Thoracic aorta (tissue), 2 donors: ENCODE measurements around the gene PCCA. TPM values are rescaled to one million over a fixed set of nuclear protein-coding genes. Genes with fewer than 3 reads are reported as not detected.

ENCODE experiments used
- ATAC-seq: fragments of 150-250 bp; one replicate; pipeline ENCODE4 v1.8.0; 2017; ENCODE audit warnings: low read depth; ENCODE audit not compliant: insufficient number of reproducible peaks, low FRiP score
- DNase-seq: peaks from one replicate; pipeline ENCODE4 v3.0.0-alpha.2; 2020; ENCODE audit warnings: low spot score
- H3K27ac ChIP-seq, 2 donors: fragments of 200-600 bp; sonication (generic); 1 replicate in 1 of 2; 2 replicates in 1 of 2; pipeline ENCODE4 v1.5.1; 2016; ENCODE audit warnings: mild to moderate bottlenecking in 2 of 2, moderate library complexity in 2 of 2
- H3K27me3 ChIP-seq: fragments of 200-600 bp; sonication (generic); replicated peaks from 2 replicates; pipeline ENCODE4 v1.6.0; 2016; ENCODE audit warnings: mild to moderate bottlenecking; ENCODE audit not compliant: insufficient read depth
- H3K36me3 ChIP-seq: fragments of 200-600 bp; sonication (generic); one replicate; pipeline ENCODE4 v1.5.1; 2016
- H3K4me1 ChIP-seq, 2 donors: fragments of 200-600 bp; sonication (generic); 1 replicate in 1 of 2; 2 replicates in 1 of 2; pipeline versions ENCODE4 v1.5.1 to v1.6.0; 2016; ENCODE audit warnings: low read depth in 2 of 2, mild to moderate bottlenecking in 1 of 2; ENCODE audit not compliant: control insufficient read depth in 1 of 2
- H3K4me3 ChIP-seq: fragments of 200-600 bp; sonication (generic); 2 replicates; pipeline ENCODE4 v1.5.1; 2016; ENCODE audit warnings: mild to moderate bottlenecking
- H3K9me3 ChIP-seq: fragments of 200-600 bp; sonication (generic); 2 replicates; pipeline ENCODE4 v1.5.1; 2016
- total RNA-seq, 2 donors: library from RNA; depleted of rRNA; stranded (reverse); fragments of >200 nt; gene quantifications; one replicate each; pipeline versions ENCODE4 v1.1.0 to v1.2.3, GENCODE V29; 2016
- TF ChIP-seq, protein P1 (sequence below): fragments of 200-600 bp; sonication (generic); IDR thresholded peaks from one replicate; pipeline ENCODE4 v1.5.1; 2019; ENCODE audit warnings: antibody characterized with exemption

Gene PCCA
- total RNA-seq, 2 donors from 2014 or later = 17.2 to 51.6 TPM

DNA sequence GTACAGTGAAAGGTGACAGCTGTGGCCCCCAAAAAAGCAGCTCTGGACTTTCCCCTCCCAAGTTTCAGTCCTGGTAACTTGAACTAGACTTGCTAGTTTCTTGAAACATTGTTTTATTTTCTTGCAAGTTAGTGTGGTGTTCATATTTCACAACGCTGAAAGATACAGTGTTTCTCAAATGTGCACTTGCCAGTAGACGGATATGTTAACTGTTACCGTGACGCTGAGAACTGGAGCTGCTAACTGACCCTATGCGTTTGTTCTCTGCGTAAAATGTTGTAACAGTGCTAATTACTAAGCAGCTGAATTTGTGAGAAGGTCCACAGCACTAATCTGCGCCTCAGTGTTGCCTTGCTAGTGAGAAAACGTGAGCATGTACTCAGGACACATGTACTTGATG is 420.1 kb downstream of the PCCA start:
- H3K27ac ChIP-seq = no peak overlapping the region
- no peaks in the 10 kb centered on the region for H3K4me1 ChIP-seq
- H3K27me3 ChIP-seq = no peaks in the 10 kb centered on the region
- no peak for DNase-seq
- TF ChIP-seq, protein P1, sequence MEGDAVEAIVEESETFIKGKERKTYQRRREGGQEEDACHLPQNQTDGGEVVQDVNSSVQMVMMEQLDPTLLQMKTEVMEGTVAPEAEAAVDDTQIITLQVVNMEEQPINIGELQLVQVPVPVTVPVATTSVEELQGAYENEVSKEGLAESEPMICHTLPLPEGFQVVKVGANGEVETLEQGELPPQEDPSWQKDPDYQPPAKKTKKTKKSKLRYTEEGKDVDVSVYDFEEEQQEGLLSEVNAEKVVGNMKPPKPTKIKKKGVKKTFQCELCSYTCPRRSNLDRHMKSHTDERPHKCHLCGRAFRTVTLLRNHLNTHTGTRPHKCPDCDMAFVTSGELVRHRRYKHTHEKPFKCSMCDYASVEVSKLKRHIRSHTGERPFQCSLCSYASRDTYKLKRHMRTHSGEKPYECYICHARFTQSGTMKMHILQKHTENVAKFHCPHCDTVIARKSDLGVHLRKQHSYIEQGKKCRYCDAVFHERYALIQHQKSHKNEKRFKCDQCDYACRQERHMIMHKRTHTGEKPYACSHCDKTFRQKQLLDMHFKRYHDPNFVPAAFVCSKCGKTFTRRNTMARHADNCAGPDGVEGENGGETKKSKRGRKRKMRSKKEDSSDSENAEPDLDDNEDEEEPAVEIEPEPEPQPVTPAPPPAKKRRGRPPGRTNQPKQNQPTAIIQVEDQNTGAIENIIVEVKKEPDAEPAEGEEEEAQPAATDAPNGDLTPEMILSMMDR = no peak
- H3K9me3 ChIP-seq = no peaks in the 10 kb centered on the region
- H3K36me3 ChIP-seq = no peaks in the 10 kb centered on the region
- no peak for ATAC-seq
- no peak overlapping the region for H3K4me3 ChIP-seq

DNA sequence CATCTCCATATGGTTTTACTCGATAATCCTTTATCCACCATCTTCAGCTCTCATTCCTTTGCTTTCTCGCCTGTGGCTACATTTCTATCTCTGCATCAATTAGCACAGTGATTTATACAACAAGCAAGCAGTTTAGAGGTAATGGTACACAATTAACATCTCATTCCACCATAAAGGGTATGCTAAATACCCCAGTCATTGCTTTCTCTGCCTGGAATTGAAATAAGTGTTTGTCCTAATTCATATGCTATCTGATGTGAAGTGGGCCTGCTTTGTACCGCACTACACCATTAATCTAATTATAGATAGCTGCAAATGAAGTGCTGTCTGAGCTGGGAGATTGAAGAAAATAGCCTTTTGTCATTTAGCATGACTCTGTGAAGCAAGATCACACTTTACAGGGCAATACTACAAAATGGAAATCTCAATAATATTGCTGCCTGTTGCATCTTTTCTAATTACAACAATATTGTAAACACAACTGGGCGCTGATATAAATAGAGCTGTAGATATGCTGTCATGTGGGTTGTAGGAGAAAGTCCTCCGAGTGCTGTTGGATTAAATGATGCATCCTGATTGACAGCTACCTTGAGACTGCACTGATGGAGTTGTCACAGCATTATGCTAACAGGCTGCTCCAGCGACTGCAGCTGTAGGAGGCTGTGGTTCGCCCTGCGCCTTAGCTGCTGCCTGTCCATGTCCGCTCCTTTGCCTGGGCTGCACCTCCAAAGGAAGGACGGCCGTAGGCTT is 421.5 kb downstream of the PCCA start:
- ATAC-seq = no peak
- Histone ChIP-seq H3K4me1 (no peaks in the 10 kb centered on the region), H3K27me3 (no peaks in the 10 kb centered on the region), H3K9me3 (no peaks in the 10 kb centered on the region), H3K36me3 (no peaks in the 10 kb centered on the region), H3K4me3 (no peak overlapping the region), H3K27ac (no peak overlapping the region)
- no peak for DNase-seq
- TF ChIP-seq, protein P1 = no peak

DNA sequence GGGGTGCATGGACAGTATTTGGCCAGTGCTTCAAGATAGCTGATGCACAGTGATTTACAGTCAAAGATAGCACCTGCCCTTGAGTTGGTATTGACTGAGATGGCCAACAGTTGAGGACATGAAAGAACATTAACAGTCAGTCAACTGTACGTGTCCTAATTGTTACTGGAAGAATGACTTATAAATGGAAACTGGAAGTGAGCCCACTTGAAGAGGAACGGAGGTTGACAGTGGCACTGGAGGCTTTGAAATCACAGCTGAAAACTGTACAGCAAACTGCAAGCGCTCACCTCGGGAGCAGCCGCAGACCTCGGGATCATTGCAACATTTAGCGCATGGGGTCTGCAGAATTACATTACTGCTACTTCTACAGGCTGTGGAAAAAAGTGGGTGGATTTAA is 422.6 kb downstream of the PCCA start:
- H3K4me3 ChIP-seq = no peak overlapping the region
- no peaks in the 10 kb centered on the region for H3K27me3 ChIP-seq
- H3K4me1 ChIP-seq = no peaks in the 10 kb centered on the region
- no peaks in the 10 kb centered on the region for H3K36me3 ChIP-seq
- H3K27ac ChIP-seq = no peak overlapping the region
- TF ChIP-seq, protein P1 = no peak
- ATAC-seq = no peak
- no peaks in the 10 kb centered on the region for H3K9me3 ChIP-seq
- no peak for DNase-seq

DNA sequence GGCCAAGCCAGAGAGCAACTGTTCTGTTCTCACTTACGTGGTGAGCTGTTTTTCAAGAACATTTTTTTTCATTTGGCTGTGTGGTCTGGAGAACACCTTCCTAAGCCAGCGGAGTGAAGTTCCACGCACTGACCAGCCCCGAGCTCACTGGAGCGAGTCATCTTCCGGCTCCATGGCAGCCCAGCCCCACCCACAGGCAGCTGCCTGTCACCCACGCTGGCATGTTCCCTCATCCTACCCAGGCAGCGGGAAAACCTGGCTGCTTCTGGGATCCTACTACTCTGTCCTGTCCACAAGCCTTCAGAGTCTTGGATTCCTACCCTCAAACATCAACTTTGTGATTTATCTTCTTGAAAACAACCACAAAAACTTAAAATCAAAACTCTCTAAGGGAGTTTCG is 423.5 kb downstream of the PCCA start:
- no peak overlapping the region for H3K27ac ChIP-seq
- TF ChIP-seq, protein P1 = no peak
- DNase-seq = no peak
- no peak for ATAC-seq
- H3K36me3 ChIP-seq = no peaks in the 10 kb centered on the region
- H3K4me3 ChIP-seq = no peak overlapping the region
- H3K4me1 ChIP-seq = no peaks in the 10 kb centered on the region
- H3K27me3 ChIP-seq = no peaks in the 10 kb centered on the region
- no peaks in the 10 kb centered on the region for H3K9me3 ChIP-seq

DNA sequence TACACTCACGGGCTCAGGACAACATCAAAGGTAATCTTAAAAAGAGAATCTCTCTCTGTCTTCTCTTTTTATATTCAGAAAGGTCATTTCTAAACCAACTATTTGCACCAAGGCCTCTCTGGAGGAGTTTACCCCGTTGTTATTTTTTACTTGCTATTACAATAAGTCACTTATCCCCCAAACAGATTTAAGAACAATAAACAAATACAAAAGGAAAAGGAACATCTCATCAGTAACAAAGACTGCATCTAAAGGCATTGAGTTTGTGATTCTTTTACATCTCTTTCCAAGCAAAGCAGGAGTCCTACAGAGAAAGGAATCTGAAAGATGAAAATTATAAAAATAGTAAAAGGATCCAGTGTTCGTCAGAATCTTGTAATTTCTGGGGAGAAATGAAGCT is 424.3 kb downstream of the PCCA start:
- H3K36me3 ChIP-seq = no peaks in the 10 kb centered on the region
- DNase-seq (no peak), ATAC-seq (no peak)
- H3K27ac ChIP-seq = no peak overlapping the region
- TF ChIP-seq, protein P1 = no peak
- H3K4me3 ChIP-seq = no peak overlapping the region
- no peaks in the 10 kb centered on the region for H3K4me1 ChIP-seq
- no peaks in the 10 kb centered on the region for H3K9me3 ChIP-seq
- no peaks in the 10 kb centered on the region for H3K27me3 ChIP-seq
